Endodermal cell (in vitro differentiated cells): ENCODE measurements around the gene GDF2. TPM values are rescaled to one million over a fixed set of nuclear protein-coding genes. Genes with fewer than 3 reads are reported as not detected.

ENCODE experiments used
- DNase-seq: peaks from one replicate; pipeline ENCODE4 v3.0.0-alpha.2; 2017
- H3K27ac ChIP-seq: 2 replicates; pipeline ENCODE4 v1.5.1; 2013; ENCODE audit warnings: mild to moderate bottlenecking, low read depth, low read length, moderate library complexity
- H3K27me3 ChIP-seq: 2 replicates; pipeline ENCODE4 v1.6.1; 2013; ENCODE audit warnings: mild to moderate bottlenecking, low read length, moderate library complexity; ENCODE audit not compliant: insufficient read depth, control insufficient read depth, poor library complexity, severe bottlenecking
- H3K36me3 ChIP-seq: 2 replicates; pipeline ENCODE4 v1.7.0; 2013; ENCODE audit warnings: mild to moderate bottlenecking, low read length, moderate library complexity; ENCODE audit not compliant: control insufficient read depth, insufficient read depth
- H3K4me1 ChIP-seq: one replicate; pipeline ENCODE4 v1.7.0; 2013; ENCODE audit warnings: low read length; ENCODE audit not compliant: control insufficient read depth, insufficient read depth
- H3K4me3 ChIP-seq: 2 replicates; pipeline ENCODE4 v1.5.1; 2013; ENCODE audit warnings: mild to moderate bottlenecking, low read length, moderate library complexity
- H3K9ac ChIP-seq: 2 replicates; pipeline ENCODE4 v1.6.1; 2013; ENCODE audit warnings: mild to moderate bottlenecking, low read length, moderate library complexity; ENCODE audit not compliant: poor library complexity, severe bottlenecking; ENCODE audit errors: extremely low read depth
- H3K9me3 ChIP-seq: 2 replicates; pipeline ENCODE4 v1.6.1; 2013; ENCODE audit warnings: mild to moderate bottlenecking, low read length, moderate library complexity; ENCODE audit not compliant: control insufficient read depth
- H3K27ac Mint-ChIP-seq: 2 replicates; pipeline ENCODE4 v1.8.0; 2020; ENCODE audit warnings: mixed read lengths
- H3K27me3 Mint-ChIP-seq: 2 replicates; pipeline ENCODE4 v1.8.0; 2021; ENCODE audit warnings: mild to moderate bottlenecking, mixed read lengths; ENCODE audit not compliant: insufficient read depth
- H3K36me3 Mint-ChIP-seq: 2 replicates; pipeline ENCODE4 v1.8.0; 2020; ENCODE audit warnings: low read depth, mixed read lengths
- H3K4me1 Mint-ChIP-seq: 2 replicates; pipeline ENCODE4 v1.8.0; 2020; ENCODE audit warnings: mixed read lengths
- H3K4me3 Mint-ChIP-seq: 2 replicates; pipeline ENCODE4 v1.8.0; 2020; ENCODE audit warnings: mild to moderate bottlenecking, moderate library complexity, mixed read lengths
- H3K9me3 Mint-ChIP-seq: 2 replicates; pipeline ENCODE4 v1.8.0; 2020; ENCODE audit warnings: mild to moderate bottlenecking, mixed read lengths
- WGBS, 2 experiments: methylation state at CpG; one replicate each; pipeline versions ENCODE4 v1.1.5 to v1.1.7; 2013; ENCODE audit warnings: missing lambda C conversion rate in 2 of 2, mixed read lengths in 1 of 2; ENCODE audit not compliant: insufficient coverage in 1 of 2, insufficient read length in 1 of 2; 5-methylcytosine and 5-hydroxymethylcytosine counted together
- total RNA-seq, 2 donors: library from RNA; stranded (reverse); fragmentation: NEBNext Ultra II Directional in 1 of 2; extraction: Animal tissue kit (Norgen Biotek cat#: 25700) in 1 of 2; gene quantifications; 2 replicates in 1 of 2; 3 replicates in 1 of 2; pipeline ENCODE4 v1.2.1, GENCODE V29; 2021
- TF ChIP-seq, protein P1 (sequence below): fragments of 200-600 bp; sonication (generic); conservative IDR thresholded peaks from 2 replicates; pipeline ENCODE4 v1.5.0; 2021; ENCODE audit warnings: antibody characterized with exemption, mild to moderate bottlenecking

The GDF2 gene
- total RNA-seq, 2 donors from 2014 or later: not detected

DNA sequence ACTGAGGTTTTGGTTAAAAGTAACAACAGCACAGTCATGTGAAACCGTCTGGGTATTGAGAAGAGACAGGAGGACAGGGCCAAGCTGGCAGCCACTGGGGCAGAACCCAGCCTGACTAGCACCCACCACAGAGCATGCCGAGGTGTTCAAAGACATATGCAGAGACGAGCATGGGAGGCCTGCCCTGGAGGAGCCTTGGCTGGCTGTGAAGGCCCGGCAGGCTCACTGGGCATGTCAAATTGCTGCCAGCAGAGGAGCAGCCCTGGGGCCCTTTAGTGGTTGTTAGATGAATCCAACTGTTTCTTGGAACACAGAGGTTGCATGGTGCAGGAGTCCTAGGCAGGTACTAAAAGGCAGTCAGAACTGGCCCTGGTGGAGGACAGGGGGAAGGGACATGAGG is 5.0 kb upstream of the GDF2 start:
- DNase-seq: no peak
- TF ChIP-seq, protein P1, sequence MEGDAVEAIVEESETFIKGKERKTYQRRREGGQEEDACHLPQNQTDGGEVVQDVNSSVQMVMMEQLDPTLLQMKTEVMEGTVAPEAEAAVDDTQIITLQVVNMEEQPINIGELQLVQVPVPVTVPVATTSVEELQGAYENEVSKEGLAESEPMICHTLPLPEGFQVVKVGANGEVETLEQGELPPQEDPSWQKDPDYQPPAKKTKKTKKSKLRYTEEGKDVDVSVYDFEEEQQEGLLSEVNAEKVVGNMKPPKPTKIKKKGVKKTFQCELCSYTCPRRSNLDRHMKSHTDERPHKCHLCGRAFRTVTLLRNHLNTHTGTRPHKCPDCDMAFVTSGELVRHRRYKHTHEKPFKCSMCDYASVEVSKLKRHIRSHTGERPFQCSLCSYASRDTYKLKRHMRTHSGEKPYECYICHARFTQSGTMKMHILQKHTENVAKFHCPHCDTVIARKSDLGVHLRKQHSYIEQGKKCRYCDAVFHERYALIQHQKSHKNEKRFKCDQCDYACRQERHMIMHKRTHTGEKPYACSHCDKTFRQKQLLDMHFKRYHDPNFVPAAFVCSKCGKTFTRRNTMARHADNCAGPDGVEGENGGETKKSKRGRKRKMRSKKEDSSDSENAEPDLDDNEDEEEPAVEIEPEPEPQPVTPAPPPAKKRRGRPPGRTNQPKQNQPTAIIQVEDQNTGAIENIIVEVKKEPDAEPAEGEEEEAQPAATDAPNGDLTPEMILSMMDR: peak; percentile 36
- H3K9me3 ChIP-seq: no peaks in the 10 kb centered on the region
- Mint-ChIP-seq H3K4me3 (no peak overlapping the region), H3K9me3 (no peaks in the 10 kb centered on the region), H3K27me3 (no peaks in the 10 kb centered on the region), H3K27ac (no peak overlapping the region), H3K36me3 (no peaks in the 10 kb centered on the region), H3K4me1 (no peaks in the 10 kb centered on the region)
- no peaks in the 10 kb centered on the region for H3K4me1 ChIP-seq
- no peaks in the 10 kb centered on the region for H3K36me3 ChIP-seq
- no peak overlapping the region for H3K4me3 ChIP-seq
- WGBS, 2 experiments: 92% methylated on average over 4 of the region's 4 CpGs; no CpG with 5 or more reads in 1 of the 2 experiments
- no peaks in the 10 kb centered on the region for H3K27me3 ChIP-seq
- no peak overlapping the region for H3K27ac ChIP-seq
- no peak overlapping the region for H3K9ac ChIP-seq

DNA sequence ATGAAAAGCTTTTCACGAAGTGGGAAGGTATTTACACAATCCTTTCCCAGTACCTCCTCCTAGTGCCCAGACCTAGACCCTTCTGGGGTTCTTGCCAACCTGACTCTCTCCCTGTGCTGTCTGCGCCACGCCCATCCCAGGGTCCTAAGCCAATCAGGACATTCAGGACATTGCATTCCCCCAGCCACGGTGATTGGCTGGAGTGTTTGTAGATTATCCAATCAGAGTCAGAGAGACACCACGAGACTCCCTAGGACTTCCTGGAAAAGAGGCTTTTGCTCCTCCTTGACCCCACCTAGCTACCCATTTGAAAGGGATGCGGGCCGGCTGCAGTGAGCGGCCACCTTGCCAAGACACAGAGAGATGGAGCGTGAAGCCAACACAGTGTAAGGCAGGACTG is 3.5 kb upstream of the GDF2 start:
- TF ChIP-seq, protein P1: no peak
- Mint-ChIP-seq H3K27me3 (no peaks in the 10 kb centered on the region), H3K4me1 (no peaks in the 10 kb centered on the region), H3K36me3 (no peaks in the 10 kb centered on the region), H3K4me3 (no peak overlapping the region), H3K9me3 (no peaks in the 10 kb centered on the region), H3K27ac (no peak overlapping the region)
- no peaks in the 10 kb centered on the region for H3K27me3 ChIP-seq
- H3K27ac ChIP-seq: no peak overlapping the region
- H3K4me3 ChIP-seq: no peak overlapping the region
- no peaks in the 10 kb centered on the region for H3K36me3 ChIP-seq
- H3K9ac ChIP-seq: no peak overlapping the region
- no peaks in the 10 kb centered on the region for H3K9me3 ChIP-seq
- H3K4me1 ChIP-seq: no peaks in the 10 kb centered on the region
- peak; percentile 69 for DNase-seq
- 91 to 93% methylated on average over 7 to 9 of the region's 9 CpGs for WGBS, 2 experiments

DNA sequence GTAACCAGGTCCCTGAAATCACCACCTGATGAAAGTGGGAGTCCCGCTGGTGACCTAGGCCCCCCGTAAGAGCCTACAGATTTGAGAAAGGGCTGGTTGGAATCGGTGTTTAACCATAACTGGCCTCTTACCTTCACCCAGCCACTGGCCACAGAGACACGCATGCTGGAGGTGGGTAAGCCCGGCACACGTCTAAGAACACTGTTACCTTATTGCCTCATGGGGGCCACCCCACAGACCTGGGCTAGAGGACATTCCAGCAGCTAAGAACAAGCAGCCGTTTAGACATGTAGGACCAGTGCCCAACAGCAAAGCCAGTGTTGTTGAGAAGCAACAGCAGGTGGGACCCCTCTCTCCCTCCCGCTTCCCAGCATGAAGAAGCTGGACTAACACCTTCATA is 2.5 kb upstream of the GDF2 start:
- H3K27me3 Mint-ChIP-seq: no peaks in the 10 kb centered on the region
- Histone ChIP-seq H3K27me3 (no peaks in the 10 kb centered on the region), H3K27ac (no peak overlapping the region), H3K9me3 (no peaks in the 10 kb centered on the region), H3K36me3 (no peaks in the 10 kb centered on the region), H3K4me1 (no peaks in the 10 kb centered on the region), H3K4me3 (no peak overlapping the region), H3K9ac (no peak overlapping the region)
- no peaks in the 10 kb centered on the region for H3K9me3 Mint-ChIP-seq
- no peak overlapping the region for H3K27ac Mint-ChIP-seq
- no peak overlapping the region for H3K4me3 Mint-ChIP-seq
- H3K4me1 Mint-ChIP-seq: no peaks in the 10 kb centered on the region
- DNase-seq: no peak
- TF ChIP-seq, protein P1: no peak
- WGBS, 2 experiments: 87 to 93% methylated on average over 6 to 8 of the region's 8 CpGs
- H3K36me3 Mint-ChIP-seq: no peaks in the 10 kb centered on the region
